DND-41 (cell line): ENCODE results near the gene SPECC1.

ENCODE experiments used
- ATAC-seq: fragments of 200-7000 bp; cut with Tn5 transposase; 3 replicates; pipeline ENCODE4 v1.9.1; 2021; ENCODE audit warnings: low read depth; ENCODE audit not compliant: insufficient read depth
- DNase-seq: peaks from one replicate; pipeline ENCODE4 v3.0.0-alpha.2; 2020
- H2AFZ ChIP-seq: 2 replicates; pipeline ENCODE4 v1.6.0; 2012; ENCODE audit warnings: low read depth, low read length
- H3K27ac ChIP-seq: 2 replicates; pipeline ENCODE4 v1.5.1; 2012; ENCODE audit warnings: low read length, inconsistent platforms
- H3K27me3 ChIP-seq: fragments of 200-600 bp; sonication (generic); 2 replicates; pipeline ENCODE4 v1.6.0; 2012; ENCODE audit warnings: low read length, mild to moderate bottlenecking, inconsistent platforms; ENCODE audit not compliant: insufficient read depth, poor library complexity
- H3K36me3 ChIP-seq: 2 replicates; pipeline ENCODE4 v1.5.1; 2012; ENCODE audit warnings: low read length, inconsistent platforms; ENCODE audit not compliant: insufficient read depth
- H3K4me1 ChIP-seq: 2 replicates; pipeline ENCODE4 v1.5.1; 2012; ENCODE audit warnings: mild to moderate bottlenecking, low read length; ENCODE audit not compliant: insufficient read depth
- H3K4me2 ChIP-seq: 2 replicates; pipeline ENCODE4 v1.6.0; 2012; ENCODE audit warnings: mild to moderate bottlenecking, moderate library complexity, low read length, inconsistent platforms; ENCODE audit not compliant: insufficient read depth
- H3K4me3 ChIP-seq, 2 experiments: fragments of 200-600 bp in 1 of 2; shearing (Covaris generic) in 1 of 2; 2 replicates each; pipeline ENCODE4 v1.5.1; 2012 to 2016; ENCODE audit warnings: inconsistent platforms in 2 of 2, low read length in 2 of 2, mild to moderate bottlenecking in 2 of 2, low read depth in 1 of 2, moderate library complexity in 1 of 2
- H3K79me2 ChIP-seq: 2 replicates; pipeline ENCODE4 v1.6.0; 2012; ENCODE audit warnings: low read length, inconsistent platforms; ENCODE audit not compliant: insufficient read depth
- H3K9ac ChIP-seq: 2 replicates; pipeline ENCODE4 v1.6.0; 2012; ENCODE audit warnings: low read depth, mild to moderate bottlenecking, inconsistent platforms, low read length, moderate library complexity
- H3K9me3 ChIP-seq: 2 replicates; pipeline ENCODE4 v1.5.1; 2012; ENCODE audit warnings: low read length, moderate library complexity, mild to moderate bottlenecking, inconsistent platforms; ENCODE audit not compliant: insufficient read depth, severe bottlenecking
- H4K20me1 ChIP-seq: 2 replicates; pipeline ENCODE4 v1.6.0; 2012; ENCODE audit warnings: low read length; ENCODE audit not compliant: insufficient read depth
- CTCF ChIP-seq: IDR thresholded peaks from 2 replicates; pipeline ENCODE4 v1.5.1; 2012; ENCODE audit warnings: borderline replicate concordance, low read length, moderate library complexity, mild to moderate bottlenecking; ENCODE audit not compliant: poor library complexity, severe bottlenecking; ENCODE audit errors: extremely low read depth
- EZH2 ChIP-seq: IDR thresholded peaks from 3 replicates; pipeline ENCODE4 v1.6.1; 2012; ENCODE audit warnings: borderline replicate concordance, low read depth, mild to moderate bottlenecking, moderate library complexity, low read length, inconsistent platforms; ENCODE audit not compliant: severe bottlenecking

The SPECC1 gene

GRCh38 chr17:20155258-20156195, 146.4 kb downstream of the SPECC1 start:
- H3K27ac ChIP-seq, result no peak overlapping the region
- H3K9ac ChIP-seq, result peak overlapping the region; percentile 39; the same call in 1 of the 2 replicates
- no peaks in the 10 kb centered on the region for H3K36me3 ChIP-seq
- peaks cover 9% of the 10 kb centered on the region for H4K20me1 ChIP-seq
- DNase-seq (peak; percentile 96), ATAC-seq (peak; percentile 99)
- H3K27me3 ChIP-seq, result peaks cover 37% of the 10 kb centered on the region
- peak overlapping the region; percentile 9 to 58; a peak in 3 of 4 replicates for H3K4me3 ChIP-seq
- H2AFZ ChIP-seq, result peak overlapping the region; percentile 79
- no peaks in the 10 kb centered on the region for H3K9me3 ChIP-seq
- peak overlapping the region; percentile 83 for H3K4me2 ChIP-seq
- peaks cover 21% of the 10 kb centered on the region for H3K4me1 ChIP-seq
- H3K79me2 ChIP-seq, result no peaks in the 10 kb centered on the region
- no peak for TF ChIP-seq CTCF
- TF ChIP-seq EZH2, result no peak

- DNase-seq (no peak), ATAC-seq (no peak; the same call in 2 of the 3 replicates)
- H3K36me3 ChIP-seq, result no peaks in the 10 kb centered on the region
- H4K20me1 ChIP-seq, result peaks cover 9% of the 10 kb centered on the region
- H3K9me3 ChIP-seq, result no peaks in the 10 kb centered on the region
- TF ChIP-seq CTCF (no peak), EZH2 (peak; percentile 82)
- peak overlapping the region; percentile 83 for H3K4me2 ChIP-seq
- H3K9ac ChIP-seq, result peak overlapping the region; percentile 39
- H3K4me1 ChIP-seq, result peaks cover 21% of the 10 kb centered on the region
- H3K79me2 ChIP-seq, result no peaks in the 10 kb centered on the region
- peak overlapping the region; percentile 9 to 58; a peak in 3 of 4 replicates for H3K4me3 ChIP-seq
- H3K27ac ChIP-seq, result no peak overlapping the region
- peaks cover 37% of the 10 kb centered on the region for H3K27me3 ChIP-seq
- peak overlapping the region; percentile 79 for H2AFZ ChIP-seq
Observed at GRCh38 chr17:20156196-20157000, 147.2 kb downstream of the SPECC1 start.

GRCh38 chr17:20157001-20157310, 147.8 kb downstream of the SPECC1 start:
- peak overlapping the region; percentile 83 for H3K4me2 ChIP-seq
- peaks cover 37% of the 10 kb centered on the region for H3K27me3 ChIP-seq
- no peak overlapping the region for H3K27ac ChIP-seq
- H3K79me2 ChIP-seq, result no peaks in the 10 kb centered on the region
- TF ChIP-seq CTCF, result no peak
- no peak for TF ChIP-seq EZH2
- H3K9ac ChIP-seq, result no peak overlapping the region; the same call in 1 of the 2 replicates
- H3K4me1 ChIP-seq, result peaks cover 21% of the 10 kb centered on the region
- DNase-seq, result no peak
- ATAC-seq, result no peak
- H3K9me3 ChIP-seq, result no peaks in the 10 kb centered on the region
- H4K20me1 ChIP-seq, result peaks cover 9% of the 10 kb centered on the region
- peak overlapping the region in 1 of 2 experiments; percentile 58; a peak in 1 of 4 replicates for H3K4me3 ChIP-seq
- no peaks in the 10 kb centered on the region for H3K36me3 ChIP-seq
- no peak overlapping the region for H2AFZ ChIP-seq
